NCI-H446 (cell line): ENCODE measurements around the gene CHTF18.
A peak's percentile ranks its signal among the peaks of the same experiment; 100 is the strongest.
"Not testable (repeated sequence)": the region's sequence is repeated elsewhere in the genome, so short reads cannot be mapped to it uniquely, and the experiment has no call there.

Experiments
- DNase-seq, 2 experiments: peaks; one replicate each; lab custom pipeline; 2025; lab: John Stamatoyannopoulos, UW

The CHTF18 gene

DNA sequence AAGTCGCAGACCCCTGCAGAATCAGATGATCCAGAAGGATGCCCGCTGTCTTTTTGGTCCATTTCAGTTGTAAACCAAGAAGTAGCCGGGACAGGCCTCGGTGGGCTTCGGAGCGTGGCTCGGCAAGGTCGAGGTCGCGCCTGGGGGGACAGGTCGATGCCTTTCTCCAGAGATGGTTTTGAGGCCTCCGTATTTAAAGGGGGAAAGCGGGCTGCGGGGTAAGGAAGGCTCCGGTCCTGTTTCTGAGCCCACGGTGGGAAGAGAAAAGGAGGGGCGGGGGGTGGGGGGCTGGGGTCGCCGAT, 19.6 kb downstream of the CHTF18 start:
- DNase-seq, result no peak

DNA sequence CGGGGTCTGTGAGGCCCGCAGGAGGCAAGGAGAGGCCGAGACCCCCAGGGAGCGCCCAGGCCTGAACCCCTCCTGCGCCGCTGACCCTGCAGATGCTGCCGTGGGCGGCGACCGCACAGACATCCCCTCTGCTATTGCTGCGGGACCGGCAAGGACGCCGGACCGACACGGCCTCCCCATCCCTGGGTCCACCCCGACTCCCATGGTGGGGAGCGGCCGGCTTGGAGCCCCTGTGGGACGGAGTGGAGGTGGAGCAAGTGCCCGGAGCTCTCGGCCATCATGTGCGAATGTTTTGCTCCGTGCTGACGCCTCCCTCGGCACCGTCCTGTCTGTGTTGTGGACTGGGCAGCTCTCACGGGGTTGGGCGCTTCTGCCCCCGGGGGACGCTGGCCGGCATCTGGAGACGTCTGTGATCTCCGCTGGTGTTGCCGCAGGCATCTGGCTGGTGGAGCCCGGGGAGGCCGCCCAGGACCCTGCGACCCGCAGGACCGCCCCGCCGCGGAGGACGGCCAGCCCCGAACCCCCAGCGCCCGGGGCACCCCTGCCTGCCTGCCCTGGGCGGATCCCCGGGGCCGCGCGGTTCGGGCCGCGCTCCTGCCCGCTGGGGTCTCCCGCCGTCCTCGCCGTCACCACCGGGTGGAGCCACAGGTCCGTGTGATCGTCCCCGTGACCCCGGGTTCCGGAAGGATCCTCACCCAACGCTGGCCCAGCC, 24.9 kb downstream of the CHTF18 start:
- peak in 1 of 2 experiments; percentile 17 for DNase-seq

- no peak for DNase-seq
Observed at GRCh38 chr16:813916-814412, 25.5 kb downstream of the CHTF18 start.

DNA sequence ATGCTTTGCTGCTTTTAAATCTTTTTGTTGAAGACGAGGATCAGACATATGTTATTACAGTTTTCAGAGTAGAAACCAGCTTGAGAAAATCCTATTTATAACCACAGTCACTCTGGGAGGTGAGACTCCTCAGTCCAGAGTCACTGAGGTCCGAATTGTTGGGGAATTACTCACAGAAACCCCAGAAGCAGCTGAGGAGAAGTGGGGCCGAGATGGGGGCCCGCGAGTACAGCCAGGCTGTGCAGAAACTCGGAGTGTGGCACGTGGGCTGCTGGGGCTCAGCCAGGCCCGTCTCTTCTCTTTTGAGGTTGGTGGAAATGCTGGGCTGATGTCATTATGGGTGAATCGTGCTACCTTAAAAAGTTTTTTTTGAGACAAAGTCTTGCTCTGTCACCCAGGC, 26.6 kb downstream of the CHTF18 start:
- no peak for DNase-seq

DNA sequence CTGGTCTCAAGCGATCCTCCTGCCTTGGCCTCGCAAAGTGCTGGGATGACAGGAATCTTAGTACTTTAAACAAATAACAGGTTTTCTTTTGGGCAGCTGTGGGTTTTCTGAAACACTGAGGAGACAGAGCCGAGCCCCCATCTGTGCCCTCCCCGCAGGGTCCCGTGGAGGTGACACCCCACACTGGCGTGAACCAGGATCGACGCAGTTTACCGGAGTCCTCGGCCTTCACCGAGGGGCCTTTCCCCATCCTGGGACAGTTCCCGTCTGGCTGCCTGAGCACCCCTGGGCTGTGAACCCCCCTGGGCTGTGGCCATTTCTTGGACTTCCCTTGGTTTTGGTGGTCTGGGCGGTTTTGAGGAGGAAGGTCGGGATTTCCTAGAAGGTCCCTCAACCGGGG, 27.4 kb downstream of the CHTF18 start:
- DNase-seq, result no peak

- DNase-seq, result no peak
Observed at GRCh38 chr16:817001-817906, 28.8 kb downstream of the CHTF18 start.

- no peak for DNase-seq
Observed at GRCh38 chr16:818132-818531, 29.7 kb downstream of the CHTF18 start.

DNA sequence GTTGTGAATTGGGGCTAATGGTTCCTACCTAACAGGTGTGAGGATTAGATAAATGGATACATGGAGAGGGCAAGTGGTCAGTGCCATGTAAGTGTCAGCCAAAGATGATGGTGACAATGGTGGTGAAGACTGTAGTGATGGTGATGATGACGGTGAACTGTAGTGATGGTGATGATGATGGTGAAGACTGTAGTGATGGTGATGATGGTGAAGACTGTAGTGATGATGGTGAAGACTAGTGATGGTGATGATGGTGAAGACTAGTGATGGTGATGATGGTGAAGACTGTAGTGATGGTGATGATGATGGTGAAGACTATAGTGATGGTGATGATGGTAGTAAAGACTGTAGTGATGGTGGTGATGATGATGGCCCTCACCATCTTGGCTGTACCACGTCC, 30.2 kb downstream of the CHTF18 start:
- no peak for DNase-seq

GRCh38 chr16:819336-820043, 31.1 kb downstream of the CHTF18 start:
- DNase-seq, result no peak

- not testable (repeated sequence) for DNase-seq
Observed at GRCh38 chr16:820044-820408, 31.6 kb downstream of the CHTF18 start.

DNA sequence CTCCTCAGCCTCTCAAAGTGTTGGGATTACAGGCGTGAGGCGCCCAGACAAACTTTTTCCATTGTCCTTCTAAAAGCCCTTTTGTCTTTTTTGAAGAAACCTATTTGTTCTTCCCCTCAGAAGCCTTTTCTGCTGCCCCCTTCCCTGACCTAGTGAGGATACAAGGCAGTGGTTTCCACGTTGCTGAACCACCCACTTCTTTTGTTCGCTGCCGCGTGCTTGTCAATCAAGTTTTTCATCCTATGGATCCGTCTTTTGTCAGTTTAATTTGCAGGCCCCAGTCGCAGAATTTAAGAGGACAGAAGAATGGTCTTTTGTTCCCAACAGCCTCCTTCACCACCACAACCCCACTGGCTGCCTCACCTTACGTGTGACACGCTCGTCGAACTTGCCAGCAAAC, 32.3 kb downstream of the CHTF18 start:
- DNase-seq, result no peak

DNA sequence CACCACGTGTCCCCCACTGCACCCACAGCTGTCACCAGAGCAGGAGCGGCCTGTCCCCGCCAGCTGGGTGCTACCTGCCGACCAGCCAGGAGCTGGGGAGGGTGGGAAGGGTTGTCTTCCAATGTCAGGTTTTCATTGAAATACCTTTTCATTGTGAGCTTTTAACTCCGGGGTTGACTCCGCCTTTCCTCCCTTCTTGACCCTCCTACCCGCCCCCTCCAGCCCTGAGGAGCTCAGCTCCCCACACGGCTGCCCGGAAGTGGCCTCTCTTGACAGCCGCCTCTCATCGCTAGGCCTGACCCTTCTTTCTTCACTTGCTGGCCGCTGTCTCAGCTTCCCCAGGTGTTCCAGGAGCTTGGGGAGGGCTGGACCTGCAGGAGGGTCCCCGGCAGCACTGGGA, 33.3 kb downstream of the CHTF18 start:
- DNase-seq, result no peak

DNA sequence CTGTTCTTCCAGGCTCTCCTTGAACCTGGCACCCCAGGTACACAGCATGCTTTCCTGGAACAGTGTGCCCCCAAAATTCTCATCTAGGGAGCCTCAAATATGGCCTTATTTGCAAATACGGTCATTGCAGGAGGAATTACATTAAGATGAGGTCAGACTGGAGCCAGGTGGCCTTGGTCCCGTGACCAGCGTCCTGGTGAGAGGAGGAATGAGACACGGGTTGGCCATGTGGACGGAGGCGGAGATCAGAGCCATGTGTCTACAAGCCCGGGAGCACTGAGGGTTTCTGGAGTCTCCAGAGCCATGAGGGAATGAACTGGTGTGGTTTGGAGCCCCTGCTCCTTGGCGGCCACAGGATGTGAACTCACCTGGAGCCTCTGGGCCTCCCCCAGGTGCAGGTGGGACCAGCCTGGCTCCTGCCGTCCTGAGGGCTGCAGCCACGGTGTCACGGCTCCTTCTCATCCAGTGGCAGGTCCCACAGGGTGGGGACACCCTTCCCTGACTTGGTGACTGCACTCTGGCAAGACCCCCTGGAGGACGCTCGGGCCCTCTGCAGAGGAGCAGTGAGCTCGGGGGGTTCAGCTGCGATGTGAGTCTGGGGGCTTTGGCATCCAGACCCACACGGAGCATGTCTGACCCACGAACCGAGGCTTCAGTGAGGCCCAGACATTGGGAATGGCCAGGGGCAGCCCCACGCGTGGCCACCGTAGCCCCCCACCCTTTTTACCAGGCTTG, 33.9 kb downstream of the CHTF18 start:
- no peak for DNase-seq

DNA sequence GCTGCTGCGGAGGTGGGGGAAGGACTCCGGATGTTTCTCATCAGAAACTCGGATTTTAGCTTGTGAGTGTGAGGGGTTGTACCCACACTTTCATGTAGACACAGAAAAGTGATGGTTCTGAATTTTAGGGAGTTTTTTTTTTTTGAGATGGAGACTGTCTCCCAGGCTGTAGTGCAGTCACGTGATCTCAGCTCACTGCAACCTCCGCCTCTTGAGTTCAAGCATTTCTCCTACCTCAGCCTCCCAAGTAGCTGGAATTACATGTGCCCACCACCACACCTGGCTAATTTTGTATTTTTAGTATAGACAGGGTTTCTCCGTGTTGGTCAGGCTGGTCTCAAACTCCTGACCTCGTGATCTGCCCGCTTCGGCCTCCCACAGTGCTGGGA, 34.5 kb downstream of the CHTF18 start:
- DNase-seq, result no peak

DNA sequence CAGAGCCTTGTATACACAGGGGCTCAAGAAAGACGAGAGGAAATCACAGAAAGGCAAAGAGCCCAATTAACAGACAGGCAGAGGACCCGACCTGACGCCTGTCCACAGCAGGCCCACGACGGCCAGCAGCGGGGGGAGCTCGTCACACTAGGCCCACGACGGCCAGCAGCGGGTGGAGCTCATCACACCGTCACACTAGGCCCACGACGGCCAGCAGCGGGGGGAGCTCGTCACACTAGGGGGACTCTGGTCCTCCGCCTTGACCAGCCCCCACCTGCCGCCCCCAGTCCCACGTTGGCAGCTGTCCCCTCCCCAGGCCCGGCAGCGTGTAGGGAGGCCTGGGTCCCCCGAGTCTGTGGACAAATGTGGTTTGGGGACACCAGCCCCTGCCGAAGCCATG, 35.8 kb downstream of the CHTF18 start:
- no peak for DNase-seq

DNA sequence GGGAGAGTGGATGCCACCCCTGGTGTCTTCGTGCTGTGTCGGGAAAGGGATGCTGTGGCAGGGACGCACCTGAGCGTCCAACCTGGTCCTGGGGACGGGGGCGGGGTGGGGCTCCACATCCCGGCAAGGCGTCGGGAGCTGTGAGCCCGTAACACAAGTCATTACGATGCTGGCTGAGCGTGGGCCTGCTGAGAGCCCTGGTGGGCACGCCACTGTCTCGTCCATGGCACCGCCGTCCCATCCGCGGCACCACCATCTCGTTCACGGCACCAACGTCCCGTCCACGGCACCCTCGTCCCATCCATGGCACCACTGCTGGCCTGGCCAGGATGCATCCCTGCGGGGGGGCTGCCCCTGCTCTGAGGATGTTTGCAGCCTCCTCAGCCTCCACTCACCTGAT, 36.2 kb downstream of the CHTF18 start:
- DNase-seq, result no peak

DNA sequence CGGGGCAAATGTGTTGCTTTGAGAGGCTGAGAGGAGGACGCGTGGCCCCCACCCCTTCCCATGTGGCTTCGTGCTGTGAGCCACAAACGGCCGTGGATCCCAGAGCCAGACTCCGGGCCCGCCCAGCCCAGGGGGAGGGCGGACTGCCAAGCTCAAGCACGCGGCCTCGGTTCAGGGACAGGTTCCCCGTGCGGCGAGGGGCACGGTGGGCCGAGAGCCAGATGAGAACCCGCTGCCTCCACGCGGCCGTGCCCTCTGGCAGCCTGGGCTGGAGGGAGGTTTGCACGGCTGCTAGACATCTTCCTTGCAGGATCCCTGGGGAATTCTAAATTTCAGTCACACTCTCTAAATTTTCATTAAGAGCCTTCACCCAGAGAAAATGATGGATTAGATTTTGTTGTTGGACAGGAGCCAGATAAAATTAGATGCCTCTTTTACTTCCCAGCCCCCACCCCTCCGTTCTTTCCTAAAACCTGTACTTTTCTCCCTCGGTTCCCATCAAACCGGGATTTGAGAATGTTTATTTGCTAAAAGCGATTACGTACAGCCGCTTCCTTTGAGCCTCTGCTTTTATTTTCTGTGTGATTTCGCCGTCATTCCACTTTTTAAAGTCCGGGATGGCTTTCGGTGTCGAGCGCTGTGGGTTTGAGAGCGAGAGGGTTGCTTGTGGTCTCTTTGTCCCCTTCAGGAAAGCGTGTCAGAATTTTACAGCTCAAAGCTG, 37.1 kb downstream of the CHTF18 start:
- DNase-seq, result no peak

GRCh38 chr16:827513-827912, 39.1 kb downstream of the CHTF18 start:
- no peak for DNase-seq

- no peak for DNase-seq
Observed at GRCh38 chr16:828891-829290, 40.5 kb downstream of the CHTF18 start.

- no peak for DNase-seq
Observed at GRCh38 chr16:830107-830870, 41.9 kb downstream of the CHTF18 start.
